WERI-Rb-1 (cell line): ENCODE measurements around the gene KCNJ16.
A peak's percentile ranks its signal among the peaks of the same experiment; 100 is the strongest.

Source experiments
- DNase-seq: peaks from one replicate; pipeline ENCODE4 v3.0.0-alpha.2; 2020
- H3K27ac ChIP-seq: fragments of 250-450 bp; sonication (Bioruptor Pico); 2 replicates; pipeline ENCODE4 v1.5.1; 2020; ENCODE audit warnings: mild to moderate bottlenecking, moderate library complexity
- H3K27me3 ChIP-seq: fragments of 250-450 bp; sonication (Bioruptor Pico); 2 replicates; pipeline ENCODE4 v1.5.1; 2021; ENCODE audit warnings: mild to moderate bottlenecking, low read depth, moderate library complexity; ENCODE audit not compliant: insufficient read depth, severe bottlenecking
- H3K36me3 ChIP-seq: fragments of 250-450 bp; sonication (Bioruptor Pico); 2 replicates; pipeline ENCODE4 v1.5.1; 2020; ENCODE audit warnings: mild to moderate bottlenecking, moderate library complexity
- H3K4me3 ChIP-seq: 2 replicates; pipeline ENCODE4 v1.5.1; 2011; ENCODE audit warnings: low read depth, mild to moderate bottlenecking, control low read depth, low read length
- H3K9me3 ChIP-seq: fragments of 250-450 bp; sonication (Bioruptor Pico); 2 replicates; pipeline ENCODE4 v1.5.1; 2021; ENCODE audit warnings: mild to moderate bottlenecking, moderate library complexity; ENCODE audit not compliant: severe bottlenecking
- CTCF ChIP-seq: IDR thresholded peaks from 2 replicates; pipeline ENCODE4 v1.5.1; 2011; ENCODE audit warnings: low read depth, mild to moderate bottlenecking, control low read depth, inconsistent platforms, low read length

KCNJ16 gene

GRCh38 chr17:70161519-70161918, 86.5 kb downstream of the KCNJ16 start:
- Histone ChIP-seq H3K4me3 (no peak overlapping the region), H3K36me3 (no peaks in the 10 kb centered on the region), H3K9me3 (peaks cover 3% of the 10 kb centered on the region), H3K27ac (no peak overlapping the region), H3K27me3 (no peaks in the 10 kb centered on the region)
- no peak for DNase-seq
- TF ChIP-seq CTCF: no peak

- H3K9me3 ChIP-seq: peaks cover 3% of the 10 kb centered on the region
- H3K4me3 ChIP-seq: no peak overlapping the region
- no peak overlapping the region for H3K27ac ChIP-seq
- H3K36me3 ChIP-seq: no peaks in the 10 kb centered on the region; the same call in 1 of the 2 replicates
- TF ChIP-seq CTCF: no peak
- no peaks in the 10 kb centered on the region for H3K27me3 ChIP-seq
- DNase-seq: no peak
Observed at GRCh38 chr17:70165383-70165782, 90.4 kb downstream of the KCNJ16 start.

- Histone ChIP-seq H3K27ac (no peak overlapping the region), H3K4me3 (no peak overlapping the region), H3K27me3 (no peaks in the 10 kb centered on the region), H3K36me3 (no peaks in the 10 kb centered on the region; the same call in 1 of the 2 replicates), H3K9me3 (peaks cover 3% of the 10 kb centered on the region)
- no peak for DNase-seq
- TF ChIP-seq CTCF: no peak
Observed at GRCh38 chr17:70166615-70167014, 91.6 kb downstream of the KCNJ16 start.

GRCh38 chr17:70168044-70168976, 93.3 kb downstream of the KCNJ16 start:
- peak; percentile 95 for TF ChIP-seq CTCF
- peaks cover 3% of the 10 kb centered on the region for H3K9me3 ChIP-seq
- H3K36me3 ChIP-seq: peaks cover 7% of the 10 kb centered on the region; the same call in 1 of the 2 replicates
- peak overlapping the region; percentile 90 for H3K27ac ChIP-seq
- peak overlapping the region; percentile 87 for H3K4me3 ChIP-seq
- H3K27me3 ChIP-seq: no peaks in the 10 kb centered on the region
- DNase-seq: peak; percentile 90

- peaks cover 7% of the 10 kb centered on the region for H3K36me3 ChIP-seq
- no peaks in the 10 kb centered on the region for H3K27me3 ChIP-seq
- DNase-seq: peak; percentile 95
- peak within 1 kb of the TSS; percentile 90 for H3K27ac ChIP-seq
- peak within 1 kb of the TSS; percentile 87 for H3K4me3 ChIP-seq
- TF ChIP-seq CTCF: no peak
- H3K9me3 ChIP-seq: peaks cover 3% of the 10 kb centered on the region
Observed at GRCh38 chr17:70168977-70169708, 94.1 kb downstream of the KCNJ16 start, which contains the start of gene KCNJ2. Gene KCNJ2, plus strand, starts transcription at chr17:70169532. Its CDS starts 5,508 bp downstream, at chr17:70175040.
